ENCODE results near the gene FERD3L.

Gene FERD3L

DNA sequence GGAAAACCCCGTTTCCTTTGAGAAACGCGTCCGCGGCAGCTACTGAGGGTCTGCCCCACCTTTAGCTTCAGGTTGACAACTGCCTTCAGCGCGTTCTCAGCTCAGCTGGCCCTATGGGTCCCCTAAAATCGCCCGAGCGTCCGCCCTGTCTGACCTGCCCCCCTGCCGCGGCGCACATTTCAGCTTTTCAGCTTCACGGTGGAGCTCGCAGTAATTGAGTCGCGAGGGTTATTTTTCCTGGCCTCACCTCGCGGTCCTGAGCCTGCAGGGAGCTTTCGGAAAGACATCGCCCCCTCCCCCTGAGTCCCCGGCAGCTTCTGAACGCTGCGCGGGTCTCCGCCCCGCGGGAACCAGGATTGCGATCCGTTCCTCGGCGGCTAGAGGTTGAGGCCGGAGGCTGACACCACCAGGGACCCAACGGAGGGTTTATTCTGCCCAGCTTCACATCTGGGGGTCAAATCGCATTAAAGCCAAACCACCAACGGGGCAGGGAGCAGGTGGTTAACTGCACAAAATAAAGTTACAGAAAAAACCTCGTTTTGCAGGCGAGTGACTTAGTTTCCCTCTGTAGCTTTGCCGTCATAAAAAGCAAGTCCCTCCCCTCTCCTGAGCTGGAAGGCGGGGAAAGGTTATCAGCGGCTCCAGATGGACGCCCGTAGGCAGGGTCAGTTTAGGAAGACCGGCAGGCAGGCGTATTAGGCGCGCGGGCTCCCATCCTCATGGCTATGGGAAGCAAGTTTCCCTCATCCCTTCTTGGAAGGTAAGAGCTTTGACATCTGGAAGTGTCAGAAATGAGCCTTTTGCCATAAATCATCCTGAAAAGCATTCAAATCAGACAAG is 38.8 kb downstream of the FERD3L start:
- TF ChIP-seq, protein P1, sequence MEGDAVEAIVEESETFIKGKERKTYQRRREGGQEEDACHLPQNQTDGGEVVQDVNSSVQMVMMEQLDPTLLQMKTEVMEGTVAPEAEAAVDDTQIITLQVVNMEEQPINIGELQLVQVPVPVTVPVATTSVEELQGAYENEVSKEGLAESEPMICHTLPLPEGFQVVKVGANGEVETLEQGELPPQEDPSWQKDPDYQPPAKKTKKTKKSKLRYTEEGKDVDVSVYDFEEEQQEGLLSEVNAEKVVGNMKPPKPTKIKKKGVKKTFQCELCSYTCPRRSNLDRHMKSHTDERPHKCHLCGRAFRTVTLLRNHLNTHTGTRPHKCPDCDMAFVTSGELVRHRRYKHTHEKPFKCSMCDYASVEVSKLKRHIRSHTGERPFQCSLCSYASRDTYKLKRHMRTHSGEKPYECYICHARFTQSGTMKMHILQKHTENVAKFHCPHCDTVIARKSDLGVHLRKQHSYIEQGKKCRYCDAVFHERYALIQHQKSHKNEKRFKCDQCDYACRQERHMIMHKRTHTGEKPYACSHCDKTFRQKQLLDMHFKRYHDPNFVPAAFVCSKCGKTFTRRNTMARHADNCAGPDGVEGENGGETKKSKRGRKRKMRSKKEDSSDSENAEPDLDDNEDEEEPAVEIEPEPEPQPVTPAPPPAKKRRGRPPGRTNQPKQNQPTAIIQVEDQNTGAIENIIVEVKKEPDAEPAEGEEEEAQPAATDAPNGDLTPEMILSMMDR (IDR thresholded peaks at IDR 0.05; ENCODE audit: low read depth, low read length, missing control alignments), result no peak
- DNase-seq (ENCODE audit: extremely low read depth, low read depth), result no peak
- H3K4me3 ChIP-seq (replicated peaks; ENCODE audit: low read depth, low read length), result peak overlapping the region; percentile 49

DNA sequence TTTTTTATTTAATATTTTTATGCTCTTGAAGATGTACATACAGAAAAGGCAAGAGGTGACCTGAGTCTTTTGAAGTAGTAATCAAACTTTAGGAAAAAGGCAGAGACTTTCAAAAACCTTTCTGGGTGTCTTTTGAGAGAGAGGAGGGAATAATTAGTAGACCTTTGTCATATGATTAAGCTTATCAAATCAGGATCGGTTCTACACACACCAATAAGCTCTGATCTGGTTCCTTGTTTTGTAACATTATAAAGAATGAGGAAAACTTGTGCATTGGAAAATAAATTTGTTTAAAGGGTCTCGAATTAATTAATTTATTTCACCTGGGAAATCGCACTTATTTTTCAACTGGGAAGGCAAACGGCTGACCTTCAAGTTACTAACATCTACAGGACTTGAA is 39.7 kb downstream of the FERD3L start:
- H3K4me3 ChIP-seq (replicated peaks; ENCODE audit: low read depth, low read length), result peak overlapping the region; percentile 49; the same call in 1 of the 2 replicates
- no peak for DNase-seq (ENCODE audit: extremely low read depth, low read depth)
- TF ChIP-seq, protein P1 (IDR thresholded peaks at IDR 0.05; ENCODE audit: low read depth, low read length, missing control alignments), result no peak

DNA sequence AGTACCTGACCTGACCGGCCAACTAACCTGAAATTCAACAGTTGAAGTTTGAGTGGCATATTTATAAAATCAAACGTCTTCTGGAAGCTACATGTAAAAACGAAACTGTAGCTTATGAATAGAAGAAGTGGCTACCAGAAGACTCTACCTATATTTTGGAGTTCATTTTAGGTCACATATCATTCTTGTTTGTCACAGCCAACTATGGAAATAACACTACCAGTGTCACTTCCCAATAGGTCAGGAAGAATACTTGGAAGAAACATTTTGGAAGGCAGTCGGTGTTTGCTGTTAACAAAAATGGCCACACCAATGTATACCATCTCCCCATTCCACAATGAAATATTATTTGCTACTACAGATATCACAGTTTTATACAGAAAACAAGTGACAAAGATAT is 40.4 kb downstream of the FERD3L start:
- no peak for DNase-seq (ENCODE audit: extremely low read depth, low read depth)
- TF ChIP-seq, protein P1 (IDR thresholded peaks at IDR 0.05; ENCODE audit: low read depth, low read length, missing control alignments), result no peak

DNA sequence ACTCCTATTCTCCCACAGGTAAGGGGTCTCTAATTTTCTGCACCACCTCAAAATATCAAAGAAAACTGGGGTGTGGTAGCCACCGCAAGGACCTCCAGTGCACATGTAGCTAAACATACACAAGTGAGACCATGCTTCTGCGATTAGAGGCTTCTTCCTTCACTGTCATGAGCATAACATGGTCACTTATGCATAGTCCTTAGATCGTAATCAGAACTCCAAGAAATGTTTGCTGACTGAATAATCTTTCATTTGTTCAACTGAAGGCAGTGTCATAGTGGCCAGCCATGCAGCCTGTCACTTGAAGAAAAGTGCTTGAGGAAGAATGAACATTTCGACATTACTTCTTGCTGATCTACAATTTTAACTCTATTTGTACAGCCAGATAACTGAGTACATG is 42.3 kb downstream of the FERD3L start:
- H3K4me3 ChIP-seq (replicated peaks; ENCODE audit: low read depth, low read length), result no peak overlapping the region
- TF ChIP-seq, protein P1 (IDR thresholded peaks at IDR 0.05; ENCODE audit: low read depth, low read length, missing control alignments), result no peak
- no peak for DNase-seq (ENCODE audit: extremely low read depth, low read depth)

More for the DNA sequence above, 40.4 kb downstream of the FERD3L start:
- H3K4me3 ChIP-seq (replicated peaks; ENCODE audit: low read depth, low read length), result no peak overlapping the region

DNA sequence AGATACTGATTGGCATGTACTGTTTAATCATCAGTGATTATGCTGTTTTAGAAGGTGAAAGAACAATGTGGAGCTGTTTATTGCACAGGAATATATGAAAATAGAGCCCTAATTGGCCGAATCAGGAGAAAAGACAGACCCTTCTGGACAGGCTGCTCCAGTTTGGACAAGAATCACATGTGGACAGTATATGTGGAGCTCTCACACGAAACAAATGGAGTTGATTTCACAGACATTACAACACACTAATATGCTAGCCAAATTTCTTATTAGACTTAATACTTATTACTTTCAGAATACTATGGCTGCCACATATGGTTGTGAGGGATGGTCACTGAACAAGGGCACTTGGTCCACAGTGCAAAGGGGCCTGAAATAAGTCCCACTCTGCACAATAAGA is 43.3 kb downstream of the FERD3L start:
- TF ChIP-seq, protein P1 (IDR thresholded peaks at IDR 0.05; ENCODE audit: low read depth, low read length, missing control alignments), result no peak
- no peak for DNase-seq (ENCODE audit: extremely low read depth, low read depth)
- no peak overlapping the region for H3K4me3 ChIP-seq (replicated peaks; ENCODE audit: low read depth, low read length)

DNA sequence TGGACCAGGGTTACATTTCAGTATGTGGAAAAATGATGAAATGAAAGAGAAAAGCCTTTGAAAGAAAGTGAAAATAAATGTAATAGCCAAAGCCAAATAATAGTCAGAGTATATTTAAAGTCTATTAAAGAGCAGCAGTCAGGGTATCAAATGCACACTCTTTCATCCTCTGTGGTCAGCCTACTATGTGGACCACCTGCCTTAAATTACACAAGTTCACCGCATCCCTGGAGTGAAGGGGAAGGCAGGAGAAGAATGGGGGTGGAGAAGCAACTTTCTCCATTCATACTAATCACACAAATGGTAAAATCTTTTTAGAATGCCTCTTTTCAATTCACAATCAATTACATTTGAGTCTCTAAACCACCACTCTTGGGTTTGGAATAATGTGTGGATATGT is 43.7 kb downstream of the FERD3L start:
- H3K4me3 ChIP-seq (replicated peaks; ENCODE audit: low read depth, low read length), result no peak overlapping the region
- TF ChIP-seq, protein P1 (IDR thresholded peaks at IDR 0.05; ENCODE audit: low read depth, low read length, missing control alignments), result no peak

More for the DNA sequence above, 43.7 kb downstream of the FERD3L start:
- no peak for DNase-seq (ENCODE audit: extremely low read depth, low read depth)
